NCI-H460 (cell line): ENCODE results near the gene NDUFV2. TPM values are rescaled to one million over a fixed set of nuclear protein-coding genes. Genes with fewer than 3 reads are reported as not detected.

Experiments used
- DNase-seq: peaks from one replicate; pipeline ENCODE4 v3.0.0-alpha.2; 2016; ENCODE audit warnings: low read depth; ENCODE audit errors: extremely low read depth
- polyA plus RNA-seq: library from polyadenylated mRNA; depleted of rRNA; stranded (reverse); fragments of >200 nt; gene quantifications from 2 replicates; pipeline ENCODE4 v1.2.3, GENCODE V29; 2014; cell fraction: nucleus; rRNA removed
- total RNA-seq: library from RNA; depleted of rRNA; stranded (reverse); fragments of >200 nt; shearing (Covaris generic); gene quantifications from 2 replicates; pipeline ENCODE4 v1.2.3, GENCODE V29; 2014; rRNA removed

NDUFV2 gene
- 128 and 160 TPM in 2 replicates for total RNA-seq
- polyA plus RNA-seq: 189 and 212 TPM in 2 replicates

GRCh38 chr18:9102508-9103375 is at the start of gene NDUFV2:
Gene NDUFV2 (plus strand): TSS chr18:9102699. CDS start chr18:9102744, 45 bp downstream.
- peak; percentile 89 for DNase-seq

- DNase-seq: no peak
These were observed 48.7 kb upstream of the NDUFV2 start for GRCh38 chr18:9053814-9054213.

GRCh38 chr18:9055185-9055584 is 47.3 kb upstream of the NDUFV2 start:
- peak; percentile 12 for DNase-seq

- DNase-seq: no peak
These were observed 46.9 kb upstream of the NDUFV2 start for GRCh38 chr18:9055626-9056025.

GRCh38 chr18:9057646-9058045 is 44.9 kb upstream of the NDUFV2 start:
- DNase-seq: no peak

GRCh38 chr18:9058406-9058805 is 44.1 kb upstream of the NDUFV2 start:
- DNase-seq: no peak

- no peak for DNase-seq
These were observed 40.1 kb upstream of the NDUFV2 start for GRCh38 chr18:9062418-9062751.

GRCh38 chr18:9065864-9066263 is 36.6 kb upstream of the NDUFV2 start:
- no peak for DNase-seq

- DNase-seq: no peak
These were observed 36.1 kb upstream of the NDUFV2 start for GRCh38 chr18:9066358-9066757.

- no peak for DNase-seq
These were observed 35.6 kb upstream of the NDUFV2 start for GRCh38 chr18:9066817-9067306.

- no peak for DNase-seq
These were observed 34.7 kb upstream of the NDUFV2 start for GRCh38 chr18:9067823-9068222.

- DNase-seq: no peak
These were observed 34.2 kb upstream of the NDUFV2 start for GRCh38 chr18:9068346-9068745.

GRCh38 chr18:9069601-9070000 is 32.9 kb upstream of the NDUFV2 start:
- DNase-seq: no peak

GRCh38 chr18:9070212-9070611 is 32.3 kb upstream of the NDUFV2 start:
- no peak for DNase-seq

GRCh38 chr18:9079818-9080528 is 22.5 kb upstream of the NDUFV2 start:
- DNase-seq: no peak

- no peak for DNase-seq
These were observed 20.6 kb upstream of the NDUFV2 start for GRCh38 chr18:9081940-9082339.

GRCh38 chr18:9082711-9083510 is 19.6 kb upstream of the NDUFV2 start:
- no peak for DNase-seq

GRCh38 chr18:9086015-9086414 is 16.5 kb upstream of the NDUFV2 start:
- no peak for DNase-seq

GRCh38 chr18:9086624-9087023 is 15.9 kb upstream of the NDUFV2 start:
- DNase-seq: no peak

GRCh38 chr18:9087144-9087543 is 15.4 kb upstream of the NDUFV2 start:
- DNase-seq: no peak

- no peak for DNase-seq
These were observed 14.2 kb upstream of the NDUFV2 start for GRCh38 chr18:9088252-9088651.
